Measurements from ENCODE around the gene SOHLH1. TPM values are rescaled to one million over a fixed set of nuclear protein-coding genes. Genes with fewer than 3 reads are reported as not detected.

SOHLH1 gene
- total and polyA plus RNA-seq, 2 donors (not counting 1 experiment from before 2014, with no cell fraction given) = not detected

- Histone ChIP-seq H3K4me2 (ENCODE audit: extremely low read depth, insufficient read depth, low read length) (no peak overlapping the region), H3K9ac (ENCODE audit: insufficient read depth, low read length) (no peak overlapping the region), H4K20me1 (ENCODE audit: control insufficient read depth, extremely low read depth, insufficient read depth, low read length) (no peaks in the 10 kb centered on the region), H3K27ac (ENCODE audit: insufficient read depth, low read length) (no peak overlapping the region), H2AFZ (ENCODE audit: low read length) (no peak overlapping the region), H3K4me3 (replicated peaks in 1 of 4; ENCODE audit: control extremely low read depth in 1 of 4, insufficient read depth in 1 of 4, low read depth in 3 of 4, low read length in 4 of 4) (no peak overlapping the region), H3K36me3 (ENCODE audit: control insufficient read depth, insufficient read depth, low read length) (no peaks in the 10 kb centered on the region), H3K27me3 (ENCODE audit: control insufficient read depth, insufficient read depth, low read length) (no peaks in the 10 kb centered on the region), H3K79me2 (ENCODE audit: control insufficient read depth, insufficient read depth, low read length) (no peaks in the 10 kb centered on the region), H3K9me3 (ENCODE audit: control insufficient read depth, insufficient read depth, low read depth, low read length) (no peaks in the 10 kb centered on the region), H3K4me1 (ENCODE audit: control insufficient read depth, extremely low read depth, insufficient read depth, low read length) (no peaks in the 10 kb centered on the region)
- TF ChIP-seq, protein P1, sequence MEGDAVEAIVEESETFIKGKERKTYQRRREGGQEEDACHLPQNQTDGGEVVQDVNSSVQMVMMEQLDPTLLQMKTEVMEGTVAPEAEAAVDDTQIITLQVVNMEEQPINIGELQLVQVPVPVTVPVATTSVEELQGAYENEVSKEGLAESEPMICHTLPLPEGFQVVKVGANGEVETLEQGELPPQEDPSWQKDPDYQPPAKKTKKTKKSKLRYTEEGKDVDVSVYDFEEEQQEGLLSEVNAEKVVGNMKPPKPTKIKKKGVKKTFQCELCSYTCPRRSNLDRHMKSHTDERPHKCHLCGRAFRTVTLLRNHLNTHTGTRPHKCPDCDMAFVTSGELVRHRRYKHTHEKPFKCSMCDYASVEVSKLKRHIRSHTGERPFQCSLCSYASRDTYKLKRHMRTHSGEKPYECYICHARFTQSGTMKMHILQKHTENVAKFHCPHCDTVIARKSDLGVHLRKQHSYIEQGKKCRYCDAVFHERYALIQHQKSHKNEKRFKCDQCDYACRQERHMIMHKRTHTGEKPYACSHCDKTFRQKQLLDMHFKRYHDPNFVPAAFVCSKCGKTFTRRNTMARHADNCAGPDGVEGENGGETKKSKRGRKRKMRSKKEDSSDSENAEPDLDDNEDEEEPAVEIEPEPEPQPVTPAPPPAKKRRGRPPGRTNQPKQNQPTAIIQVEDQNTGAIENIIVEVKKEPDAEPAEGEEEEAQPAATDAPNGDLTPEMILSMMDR (conservative IDR thresholded peaks at IDR 0.05 in 1 of 2, IDR thresholded peaks at IDR 0.05 in 1 of 2; ENCODE audit: low read depth in 1 of 2, low read length in 2 of 2) = no peak
- no peak for TF ChIP-seq EZH2 (IDR thresholded peaks at IDR 0.05; ENCODE audit: low read length, missing control alignments)
- DNase-seq (ENCODE audit: low read depth in 2 of 2) = no peak
Observed at GRCh38 chr9:135737840-135738521, 38.7 kb upstream of the SOHLH1 start.

- Histone ChIP-seq H3K79me2 (ENCODE audit: control insufficient read depth, insufficient read depth, low read length) (no peaks in the 10 kb centered on the region), H3K27me3 (ENCODE audit: control insufficient read depth, insufficient read depth, low read length) (no peaks in the 10 kb centered on the region), H3K4me3 (replicated peaks in 1 of 4; ENCODE audit: control extremely low read depth in 1 of 4, insufficient read depth in 1 of 4, low read depth in 3 of 4, low read length in 4 of 4) (no peak overlapping the region), H3K9ac (ENCODE audit: insufficient read depth, low read length) (no peak overlapping the region), H3K4me1 (ENCODE audit: control insufficient read depth, extremely low read depth, insufficient read depth, low read length) (no peaks in the 10 kb centered on the region), H4K20me1 (ENCODE audit: control insufficient read depth, extremely low read depth, insufficient read depth, low read length) (no peaks in the 10 kb centered on the region), H3K27ac (ENCODE audit: insufficient read depth, low read length) (no peak overlapping the region), H3K4me2 (ENCODE audit: extremely low read depth, insufficient read depth, low read length) (no peak overlapping the region), H2AFZ (ENCODE audit: low read length) (no peak overlapping the region), H3K36me3 (ENCODE audit: control insufficient read depth, insufficient read depth, low read length) (no peaks in the 10 kb centered on the region), H3K9me3 (ENCODE audit: control insufficient read depth, insufficient read depth, low read depth, low read length) (no peaks in the 10 kb centered on the region)
- no peak for DNase-seq (ENCODE audit: low read depth in 2 of 2)
- TF ChIP-seq, protein P1 (conservative IDR thresholded peaks at IDR 0.05 in 1 of 2, IDR thresholded peaks at IDR 0.05 in 1 of 2; ENCODE audit: low read depth in 1 of 2, low read length in 2 of 2) = no peak
- no peak for TF ChIP-seq EZH2 (IDR thresholded peaks at IDR 0.05; ENCODE audit: low read length, missing control alignments)
Observed at GRCh38 chr9:135736979-135737839, 37.9 kb upstream of the SOHLH1 start.

DNA sequence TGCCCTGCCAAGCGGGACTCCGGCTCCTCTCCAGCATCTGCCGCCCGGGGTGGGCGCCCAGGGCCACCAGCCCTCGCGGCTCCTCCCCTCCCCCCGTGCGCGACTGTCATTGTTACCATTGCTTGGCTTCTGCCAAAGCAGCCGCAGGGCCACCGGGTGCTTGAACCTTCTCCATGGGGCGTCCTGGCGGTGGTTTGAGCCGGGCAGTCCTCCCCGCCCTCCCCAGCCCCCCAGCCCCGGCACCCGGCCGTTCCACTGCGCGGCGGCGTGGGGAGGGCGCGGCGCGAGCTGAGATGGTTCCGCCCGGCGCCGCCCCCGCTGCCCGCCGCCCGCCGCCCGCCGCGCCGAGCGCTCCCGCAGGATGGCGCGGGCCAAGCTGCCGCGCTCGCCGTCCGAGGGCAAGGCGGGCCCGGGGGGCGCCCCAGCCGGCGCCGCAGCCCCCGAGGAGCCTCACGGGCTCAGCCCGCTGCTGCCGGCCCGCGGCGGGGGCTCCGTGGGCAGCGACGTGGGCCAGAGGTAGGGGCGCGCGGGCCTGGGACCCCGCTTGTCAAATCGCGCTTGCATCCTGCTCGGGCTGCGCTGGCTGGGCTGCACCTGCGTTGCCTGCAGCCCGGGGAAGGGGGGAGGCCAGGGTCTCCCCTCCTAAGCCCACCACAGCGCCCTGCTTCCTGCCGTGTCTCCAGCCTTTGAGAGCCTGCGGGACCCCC is 37.1 kb upstream of the SOHLH1 start:
- TF ChIP-seq EZH2 (IDR thresholded peaks at IDR 0.05; ENCODE audit: low read length, missing control alignments) = no peak
- TF ChIP-seq, protein P1 (conservative IDR thresholded peaks at IDR 0.05 in 1 of 2, IDR thresholded peaks at IDR 0.05 in 1 of 2; ENCODE audit: low read depth in 1 of 2, low read length in 2 of 2) = no peak

More for the DNA sequence above, 37.1 kb upstream of the SOHLH1 start:
- no peak overlapping the region for H2AFZ ChIP-seq (ENCODE audit: low read length)
- no peak overlapping the region for H3K4me3 ChIP-seq (replicated peaks in 1 of 4; ENCODE audit: control extremely low read depth in 1 of 4, insufficient read depth in 1 of 4, low read depth in 3 of 4, low read length in 4 of 4)
- no peaks in the 10 kb centered on the region for H3K9me3 ChIP-seq (ENCODE audit: control insufficient read depth, insufficient read depth, low read depth, low read length)
- H4K20me1 ChIP-seq (ENCODE audit: control insufficient read depth, extremely low read depth, insufficient read depth, low read length) = no peaks in the 10 kb centered on the region
- no peak overlapping the region for H3K9ac ChIP-seq (ENCODE audit: insufficient read depth, low read length)
- DNase-seq (ENCODE audit: low read depth in 2 of 2) = no peak
- H3K79me2 ChIP-seq (ENCODE audit: control insufficient read depth, insufficient read depth, low read length) = no peaks in the 10 kb centered on the region
- no peak overlapping the region for H3K4me2 ChIP-seq (ENCODE audit: extremely low read depth, insufficient read depth, low read length)
- H3K27me3 ChIP-seq (ENCODE audit: control insufficient read depth, insufficient read depth, low read length) = no peaks in the 10 kb centered on the region
- H3K4me1 ChIP-seq (ENCODE audit: control insufficient read depth, extremely low read depth, insufficient read depth, low read length) = no peaks in the 10 kb centered on the region
- no peak overlapping the region for H3K27ac ChIP-seq (ENCODE audit: insufficient read depth, low read length)
- no peaks in the 10 kb centered on the region for H3K36me3 ChIP-seq (ENCODE audit: control insufficient read depth, insufficient read depth, low read length)

All from fibroblast of lung (primary cell).